T1000 (cell line): ENCODE data around the gene CBLB.

Experiments
- DNase-seq: peaks from one replicate; lab custom pipeline; 2025; ENCODE audit warnings: mixed read lengths; lab: John Stamatoyannopoulos, UW

The CBLB gene

GRCh38 chr3:105846809-105847208, 22.0 kb downstream of the CBLB start:
- DNase-seq = no peak

GRCh38 chr3:105845488-105845887, 23.3 kb downstream of the CBLB start:
- DNase-seq = no peak

- no peak for DNase-seq
Measured at GRCh38 chr3:105844704-105845103, 24.1 kb downstream of the CBLB start.

GRCh38 chr3:105843994-105844393, 24.8 kb downstream of the CBLB start:
- DNase-seq = no peak

- no peak for DNase-seq
Measured at GRCh38 chr3:105842943-105843342, 25.9 kb downstream of the CBLB start.

- no peak for DNase-seq
Measured at GRCh38 chr3:105842449-105842848, 26.4 kb downstream of the CBLB start.

GRCh38 chr3:105837947-105838346, 30.9 kb downstream of the CBLB start:
- no peak for DNase-seq

GRCh38 chr3:105837143-105837740, 31.6 kb downstream of the CBLB start:
- DNase-seq = no peak

GRCh38 chr3:105836533-105836932, 32.3 kb downstream of the CBLB start:
- DNase-seq = no peak

- no peak for DNase-seq
Measured at GRCh38 chr3:105835606-105836005, 33.2 kb downstream of the CBLB start.

- no peak for DNase-seq
Measured at GRCh38 chr3:105834768-105835167, 34.0 kb downstream of the CBLB start.

- DNase-seq = no peak
Measured at GRCh38 chr3:105832644-105833043, 36.2 kb downstream of the CBLB start.

GRCh38 chr3:105830836-105831235, 38.0 kb downstream of the CBLB start:
- no peak for DNase-seq

GRCh38 chr3:105829871-105830622, 38.8 kb downstream of the CBLB start:
- no peak for DNase-seq

GRCh38 chr3:105829229-105829628, 39.6 kb downstream of the CBLB start:
- no peak for DNase-seq

- DNase-seq = no peak
Measured at GRCh38 chr3:105828703-105829102, 40.1 kb downstream of the CBLB start.

- no peak for DNase-seq
Measured at GRCh38 chr3:105827959-105828358, 40.9 kb downstream of the CBLB start.

- DNase-seq = no peak
Measured at GRCh38 chr3:105826778-105827634, 41.8 kb downstream of the CBLB start.

GRCh38 chr3:105824129-105824528, 44.7 kb downstream of the CBLB start:
- no peak for DNase-seq

GRCh38 chr3:105823149-105823867, 45.5 kb downstream of the CBLB start:
- no peak for DNase-seq

GRCh38 chr3:105822171-105823123, 46.4 kb downstream of the CBLB start:
- no peak for DNase-seq
